Measurements from ENCODE around the gene ADAMTS6.

Gene ADAMTS6, protein sequence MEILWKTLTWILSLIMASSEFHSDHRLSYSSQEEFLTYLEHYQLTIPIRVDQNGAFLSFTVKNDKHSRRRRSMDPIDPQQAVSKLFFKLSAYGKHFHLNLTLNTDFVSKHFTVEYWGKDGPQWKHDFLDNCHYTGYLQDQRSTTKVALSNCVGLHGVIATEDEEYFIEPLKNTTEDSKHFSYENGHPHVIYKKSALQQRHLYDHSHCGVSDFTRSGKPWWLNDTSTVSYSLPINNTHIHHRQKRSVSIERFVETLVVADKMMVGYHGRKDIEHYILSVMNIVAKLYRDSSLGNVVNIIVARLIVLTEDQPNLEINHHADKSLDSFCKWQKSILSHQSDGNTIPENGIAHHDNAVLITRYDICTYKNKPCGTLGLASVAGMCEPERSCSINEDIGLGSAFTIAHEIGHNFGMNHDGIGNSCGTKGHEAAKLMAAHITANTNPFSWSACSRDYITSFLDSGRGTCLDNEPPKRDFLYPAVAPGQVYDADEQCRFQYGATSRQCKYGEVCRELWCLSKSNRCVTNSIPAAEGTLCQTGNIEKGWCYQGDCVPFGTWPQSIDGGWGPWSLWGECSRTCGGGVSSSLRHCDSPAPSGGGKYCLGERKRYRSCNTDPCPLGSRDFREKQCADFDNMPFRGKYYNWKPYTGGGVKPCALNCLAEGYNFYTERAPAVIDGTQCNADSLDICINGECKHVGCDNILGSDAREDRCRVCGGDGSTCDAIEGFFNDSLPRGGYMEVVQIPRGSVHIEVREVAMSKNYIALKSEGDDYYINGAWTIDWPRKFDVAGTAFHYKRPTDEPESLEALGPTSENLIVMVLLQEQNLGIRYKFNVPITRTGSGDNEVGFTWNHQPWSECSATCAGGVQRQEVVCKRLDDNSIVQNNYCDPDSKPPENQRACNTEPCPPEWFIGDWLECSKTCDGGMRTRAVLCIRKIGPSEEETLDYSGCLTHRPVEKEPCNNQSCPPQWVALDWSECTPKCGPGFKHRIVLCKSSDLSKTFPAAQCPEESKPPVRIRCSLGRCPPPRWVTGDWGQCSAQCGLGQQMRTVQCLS (N-terminal part only)

DNA sequence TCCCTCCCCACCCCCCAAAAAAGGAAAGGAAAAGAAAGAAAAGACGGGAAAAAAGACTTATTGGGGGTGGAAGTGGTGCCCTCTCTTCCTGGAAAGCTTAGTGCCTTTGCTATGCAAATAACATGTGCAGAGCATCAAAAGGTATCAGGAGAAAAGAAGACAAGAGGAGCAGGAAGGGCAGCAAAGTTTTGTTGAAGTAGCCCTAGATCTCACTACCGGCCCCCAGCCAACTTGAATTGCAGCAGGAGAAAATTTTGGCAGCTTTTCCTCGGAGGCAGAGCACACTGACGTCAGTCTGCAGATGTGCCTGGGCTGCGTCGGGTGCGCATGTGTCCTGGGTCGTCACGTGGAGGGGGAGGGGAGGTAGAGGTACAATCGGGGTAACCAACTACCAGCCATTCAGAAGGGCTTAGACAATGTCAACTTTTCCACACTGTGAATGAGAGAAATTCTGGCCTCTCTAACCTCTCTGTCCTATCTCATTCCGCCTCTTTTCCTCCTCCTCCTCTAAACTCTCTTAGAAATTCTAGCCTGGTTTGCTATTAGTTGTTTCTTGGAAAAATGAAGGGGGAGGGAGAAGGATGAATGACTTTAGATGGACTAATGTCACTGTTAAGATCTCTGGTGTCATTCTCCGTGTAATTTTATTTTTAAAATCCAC, at the start of gene ADAMTS6:
Gene ADAMTS6, minus strand, starts transcription at position 286 of the 661 bp plus-strand sequence. CDS start 8,247 bp downstream, outside the sequence.
- DNase-seq (ENCODE audit: low read depth): peak; percentile 99
- peak within 1 kb of the TSS; percentile 75 for H3K4me3 ChIP-seq (ENCODE audit: control insufficient read depth, low read depth, low read length)
- TF ChIP-seq, protein P1, sequence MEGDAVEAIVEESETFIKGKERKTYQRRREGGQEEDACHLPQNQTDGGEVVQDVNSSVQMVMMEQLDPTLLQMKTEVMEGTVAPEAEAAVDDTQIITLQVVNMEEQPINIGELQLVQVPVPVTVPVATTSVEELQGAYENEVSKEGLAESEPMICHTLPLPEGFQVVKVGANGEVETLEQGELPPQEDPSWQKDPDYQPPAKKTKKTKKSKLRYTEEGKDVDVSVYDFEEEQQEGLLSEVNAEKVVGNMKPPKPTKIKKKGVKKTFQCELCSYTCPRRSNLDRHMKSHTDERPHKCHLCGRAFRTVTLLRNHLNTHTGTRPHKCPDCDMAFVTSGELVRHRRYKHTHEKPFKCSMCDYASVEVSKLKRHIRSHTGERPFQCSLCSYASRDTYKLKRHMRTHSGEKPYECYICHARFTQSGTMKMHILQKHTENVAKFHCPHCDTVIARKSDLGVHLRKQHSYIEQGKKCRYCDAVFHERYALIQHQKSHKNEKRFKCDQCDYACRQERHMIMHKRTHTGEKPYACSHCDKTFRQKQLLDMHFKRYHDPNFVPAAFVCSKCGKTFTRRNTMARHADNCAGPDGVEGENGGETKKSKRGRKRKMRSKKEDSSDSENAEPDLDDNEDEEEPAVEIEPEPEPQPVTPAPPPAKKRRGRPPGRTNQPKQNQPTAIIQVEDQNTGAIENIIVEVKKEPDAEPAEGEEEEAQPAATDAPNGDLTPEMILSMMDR (conservative IDR thresholded peaks at IDR 0.05; ENCODE audit: control insufficient read depth, insufficient read depth, low read depth, low read length): no peak

DNA sequence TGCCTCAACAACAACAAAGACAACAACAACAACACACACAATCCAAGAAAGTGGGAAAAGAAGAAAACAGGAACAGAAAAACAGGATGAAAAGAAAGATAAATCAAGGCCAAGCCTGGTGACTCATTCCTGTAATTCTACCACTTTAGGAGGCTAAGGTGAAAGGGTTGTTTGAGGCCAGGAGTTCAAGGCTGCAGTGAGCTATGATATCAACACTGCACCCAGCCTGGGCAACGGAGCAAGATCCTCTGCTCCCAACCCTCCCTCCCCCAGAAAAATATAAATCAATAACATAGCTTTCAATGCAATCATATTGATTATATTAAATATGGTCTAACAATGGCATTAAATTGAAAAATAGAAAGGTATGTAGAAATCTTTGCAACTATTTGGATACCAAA, 49.2 kb upstream of the ADAMTS6 start:
- H3K4me3 ChIP-seq (ENCODE audit: control insufficient read depth, low read depth, low read length): no peak overlapping the region
- TF ChIP-seq, protein P1 (conservative IDR thresholded peaks at IDR 0.05; ENCODE audit: control insufficient read depth, insufficient read depth, low read depth, low read length): no peak
- DNase-seq (ENCODE audit: low read depth): no peak

DNA sequence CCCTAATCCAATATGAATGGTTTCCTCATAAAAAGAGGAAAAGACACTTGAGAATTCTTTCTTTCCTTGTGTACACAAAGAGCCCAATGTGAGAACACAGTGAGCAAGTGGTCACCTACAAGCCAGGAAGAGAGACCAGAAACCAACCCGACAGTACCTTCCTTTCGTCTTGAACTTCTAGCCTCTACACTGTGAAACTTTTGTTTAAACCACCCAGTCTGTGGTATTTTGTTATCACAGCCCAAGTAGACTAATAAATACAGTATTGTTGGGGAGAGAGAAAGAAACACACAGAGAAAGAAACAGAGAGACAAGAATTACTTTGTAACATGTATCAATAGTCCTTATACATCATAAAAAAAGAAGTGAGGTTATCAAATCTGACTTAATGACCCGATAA, 44.0 kb upstream of the ADAMTS6 start:
- no peak overlapping the region for H3K4me3 ChIP-seq (ENCODE audit: control insufficient read depth, low read depth, low read length)
- DNase-seq (ENCODE audit: low read depth): no peak
- TF ChIP-seq, protein P1 (conservative IDR thresholded peaks at IDR 0.05; ENCODE audit: control insufficient read depth, insufficient read depth, low read depth, low read length): no peak

DNA sequence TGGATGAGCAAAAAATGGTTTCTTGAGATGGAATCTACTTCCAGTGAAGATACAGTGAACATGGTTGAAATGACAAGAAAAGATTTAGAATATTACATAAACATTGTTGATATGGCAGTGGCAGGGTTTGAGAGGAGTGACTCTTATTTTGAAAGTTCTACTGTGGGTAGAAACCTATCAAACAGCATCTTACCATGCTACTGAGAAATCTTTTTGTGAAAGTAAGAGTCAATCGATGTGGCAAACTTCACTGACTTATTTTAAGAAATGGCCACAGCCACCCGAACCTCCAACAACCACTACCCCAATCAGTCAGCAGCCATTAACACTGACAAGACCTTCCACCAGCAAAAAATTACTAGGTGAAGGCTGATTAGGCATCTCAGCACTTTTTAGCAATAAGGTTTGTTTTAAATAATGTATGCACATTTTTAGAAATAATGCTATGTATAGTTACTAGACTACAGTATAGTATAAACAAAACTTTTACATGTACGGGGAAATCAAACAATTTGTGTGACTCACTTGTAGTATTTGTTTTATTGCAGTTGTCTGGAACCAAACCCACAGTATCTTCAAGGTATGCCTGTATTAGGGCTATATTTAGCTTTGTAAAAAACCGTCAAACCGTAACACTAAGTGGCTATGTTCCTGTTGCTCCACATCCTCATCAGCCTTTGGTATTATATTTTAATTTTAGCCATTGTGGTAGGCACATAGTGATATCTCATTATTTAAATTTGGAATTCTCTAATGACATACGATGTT, 30.6 kb upstream of the ADAMTS6 start:
- no peak for DNase-seq (ENCODE audit: low read depth)
- no peak overlapping the region for H3K4me3 ChIP-seq (ENCODE audit: control insufficient read depth, low read depth, low read length)
- TF ChIP-seq, protein P1 (conservative IDR thresholded peaks at IDR 0.05; ENCODE audit: control insufficient read depth, insufficient read depth, low read depth, low read length): no peak

DNA sequence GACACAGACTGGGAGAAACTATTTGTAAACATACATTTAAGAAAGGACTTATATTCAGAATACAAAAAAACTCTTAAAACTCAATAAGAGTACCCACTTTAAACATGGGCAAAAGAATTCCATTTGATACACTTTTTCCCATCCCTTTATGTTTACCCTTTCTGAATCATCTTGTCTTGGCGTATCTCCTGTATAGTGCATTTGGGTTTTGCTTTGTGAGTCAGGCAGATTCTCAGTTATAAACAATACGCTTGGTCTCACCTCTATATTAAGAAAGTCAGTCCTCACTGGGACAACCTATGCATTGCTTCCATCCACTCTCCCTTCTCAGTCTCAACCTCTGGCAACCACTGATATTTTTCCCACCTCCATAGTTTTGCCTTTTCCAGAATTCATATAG, 27.3 kb upstream of the ADAMTS6 start:
- H3K4me3 ChIP-seq (ENCODE audit: control insufficient read depth, low read depth, low read length): no peak overlapping the region
- DNase-seq (ENCODE audit: low read depth): peak; percentile 45
- TF ChIP-seq, protein P1 (conservative IDR thresholded peaks at IDR 0.05; ENCODE audit: control insufficient read depth, insufficient read depth, low read depth, low read length): no peak
